ENCODE data around the gene PACSIN1.

DNA sequence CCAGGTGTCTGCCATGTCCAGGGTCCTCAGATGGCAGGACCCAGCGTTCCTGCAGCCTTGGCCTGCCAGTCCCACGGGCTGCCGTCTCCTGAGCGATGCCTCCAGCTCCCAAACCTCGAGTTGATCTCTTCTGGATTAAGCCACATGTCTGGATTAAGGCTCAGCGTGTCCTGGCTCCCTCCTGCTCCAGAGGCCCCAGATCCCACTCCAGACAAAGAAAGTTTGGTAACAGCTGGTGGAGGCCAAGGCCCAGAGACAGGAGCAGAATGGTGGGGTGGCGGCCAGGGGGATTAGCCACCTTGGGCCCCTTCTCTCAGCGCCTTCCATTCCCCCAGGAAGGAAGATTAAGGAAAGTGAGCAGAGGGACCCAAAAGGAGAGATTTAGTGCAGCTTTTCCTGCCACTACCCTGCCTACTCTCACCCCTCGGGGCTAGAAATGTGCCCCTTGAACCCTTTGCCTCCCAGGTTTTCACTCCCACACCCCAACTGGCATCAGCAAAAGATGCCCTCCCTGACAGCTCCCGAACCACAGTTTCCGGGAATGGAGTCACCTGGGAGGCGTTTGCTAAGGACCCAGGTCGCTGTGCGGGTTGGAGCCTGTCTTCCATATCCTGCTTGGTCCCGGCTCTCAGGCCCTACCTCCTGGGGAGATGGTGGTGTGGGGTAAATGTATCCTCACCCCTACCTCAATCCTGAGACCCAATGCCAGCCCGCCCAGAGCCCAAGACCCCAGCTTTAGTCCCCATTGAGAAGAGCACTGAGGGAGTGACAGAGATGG lies 83.3 kb downstream of the PACSIN1 start:
- TF ChIP-seq TCF7 (IDR thresholded peaks at IDR 0.05; ENCODE audit: borderline replicate concordance) (no peak), MXI1 (IDR thresholded peaks at IDR 0.05; ENCODE audit: low read depth, low read length) (no peak), ZNF207 (IDR thresholded peaks at IDR 0.05; ENCODE audit: borderline replicate concordance) (no peak), JUNB (IDR thresholded peaks at IDR 0.05) (no peak), EZH2 (IDR thresholded peaks at IDR 0.05; ENCODE audit: borderline replicate concordance, control insufficient read depth, low read depth, low read length) (no peak), EP300 (IDR thresholded peaks at IDR 0.05; ENCODE audit: borderline replicate concordance in 1 of 2, control insufficient read depth in 1 of 2, low read depth in 2 of 2, low read length in 2 of 2) (no peak)
- TF ChIP-seq, protein P1, sequence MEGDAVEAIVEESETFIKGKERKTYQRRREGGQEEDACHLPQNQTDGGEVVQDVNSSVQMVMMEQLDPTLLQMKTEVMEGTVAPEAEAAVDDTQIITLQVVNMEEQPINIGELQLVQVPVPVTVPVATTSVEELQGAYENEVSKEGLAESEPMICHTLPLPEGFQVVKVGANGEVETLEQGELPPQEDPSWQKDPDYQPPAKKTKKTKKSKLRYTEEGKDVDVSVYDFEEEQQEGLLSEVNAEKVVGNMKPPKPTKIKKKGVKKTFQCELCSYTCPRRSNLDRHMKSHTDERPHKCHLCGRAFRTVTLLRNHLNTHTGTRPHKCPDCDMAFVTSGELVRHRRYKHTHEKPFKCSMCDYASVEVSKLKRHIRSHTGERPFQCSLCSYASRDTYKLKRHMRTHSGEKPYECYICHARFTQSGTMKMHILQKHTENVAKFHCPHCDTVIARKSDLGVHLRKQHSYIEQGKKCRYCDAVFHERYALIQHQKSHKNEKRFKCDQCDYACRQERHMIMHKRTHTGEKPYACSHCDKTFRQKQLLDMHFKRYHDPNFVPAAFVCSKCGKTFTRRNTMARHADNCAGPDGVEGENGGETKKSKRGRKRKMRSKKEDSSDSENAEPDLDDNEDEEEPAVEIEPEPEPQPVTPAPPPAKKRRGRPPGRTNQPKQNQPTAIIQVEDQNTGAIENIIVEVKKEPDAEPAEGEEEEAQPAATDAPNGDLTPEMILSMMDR (IDR thresholded peaks at IDR 0.05 in 2 of 3, conservative IDR thresholded peaks at IDR 0.05 in 1 of 3; ENCODE audit: control insufficient read depth in 2 of 3, extremely low read depth in 1 of 3, insufficient read depth in 1 of 3, low read depth in 3 of 3, low read length in 3 of 3) = no peak
- TF ChIP-seq, protein P2, sequence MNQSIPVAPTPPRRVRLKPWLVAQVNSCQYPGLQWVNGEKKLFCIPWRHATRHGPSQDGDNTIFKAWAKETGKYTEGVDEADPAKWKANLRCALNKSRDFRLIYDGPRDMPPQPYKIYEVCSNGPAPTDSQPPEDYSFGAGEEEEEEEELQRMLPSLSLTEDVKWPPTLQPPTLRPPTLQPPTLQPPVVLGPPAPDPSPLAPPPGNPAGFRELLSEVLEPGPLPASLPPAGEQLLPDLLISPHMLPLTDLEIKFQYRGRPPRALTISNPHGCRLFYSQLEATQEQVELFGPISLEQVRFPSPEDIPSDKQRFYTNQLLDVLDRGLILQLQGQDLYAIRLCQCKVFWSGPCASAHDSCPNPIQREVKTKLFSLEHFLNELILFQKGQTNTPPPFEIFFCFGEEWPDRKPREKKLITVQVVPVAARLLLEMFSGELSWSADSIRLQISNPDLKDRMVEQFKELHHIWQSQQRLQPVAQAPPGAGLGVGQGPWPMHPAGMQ (IDR thresholded peaks at IDR 0.05; ENCODE audit: borderline replicate concordance) = no peak

Measured in GM12878 (cell line).